Measurements from ENCODE around the gene CPED1.
"Not testable (repeated sequence)": the region's sequence is repeated elsewhere in the genome, so short reads cannot be mapped to it uniquely, and the experiment has no call there.

CPED1 gene

GRCh38 chr7:121020989-121021969 is 32.8 kb downstream of the CPED1 start:
- DNase-seq, result no peak

- DNase-seq, result no peak
Measured at GRCh38 chr7:121023194-121023593, 34.7 kb downstream of the CPED1 start.

GRCh38 chr7:121023683-121024511 is 35.4 kb downstream of the CPED1 start:
- DNase-seq, result no peak

GRCh38 chr7:121024611-121025010 is 36.1 kb downstream of the CPED1 start:
- no peak for DNase-seq

GRCh38 chr7:121026159-121026558 is 37.6 kb downstream of the CPED1 start:
- DNase-seq, result no peak

GRCh38 chr7:121026577-121027111 is 38.1 kb downstream of the CPED1 start:
- DNase-seq, result no peak

GRCh38 chr7:121027761-121028669 is 39.5 kb downstream of the CPED1 start:
- no peak for DNase-seq

- no peak for DNase-seq
Measured at GRCh38 chr7:121029302-121029701, 40.8 kb downstream of the CPED1 start.

- no peak for DNase-seq
Measured at GRCh38 chr7:121030308-121030707, 41.8 kb downstream of the CPED1 start.

GRCh38 chr7:121032645-121033460 is 44.3 kb downstream of the CPED1 start:
- DNase-seq, result no peak

GRCh38 chr7:121034929-121035328 is 46.4 kb downstream of the CPED1 start:
- no peak for DNase-seq

GRCh38 chr7:121036776-121037175 is 48.3 kb downstream of the CPED1 start:
- DNase-seq, result not testable (repeated sequence)

- DNase-seq, result not testable (repeated sequence)
Measured at GRCh38 chr7:121037329-121037728, 48.8 kb downstream of the CPED1 start.

- DNase-seq, result no peak
Measured at GRCh38 chr7:121037957-121038716, 49.6 kb downstream of the CPED1 start.

- no peak for DNase-seq
Measured at GRCh38 chr7:121038717-121039509, 50.4 kb downstream of the CPED1 start.

GRCh38 chr7:121039510-121039822 is 51.0 kb downstream of the CPED1 start:
- DNase-seq, result no peak

GRCh38 chr7:121039994-121040393 is 51.5 kb downstream of the CPED1 start:
- no peak for DNase-seq

GRCh38 chr7:121041516-121042148 is 53.1 kb downstream of the CPED1 start:
- no peak for DNase-seq

GRCh38 chr7:121042195-121042594 is 53.7 kb downstream of the CPED1 start:
- no peak for DNase-seq

Measured in NCI-H187 treated with DMSO at 0.1 percent for 48 hours (cell line).